SK-N-SH (cell line): ENCODE data around the gene SZRD1. TPM values are rescaled to one million over a fixed set of nuclear protein-coding genes. Genes with fewer than 3 reads are reported as not detected.

Experiments used
- CTCF ChIA-PET: fragments of 300-600, 350-600 bp; formaldehyde crosslinking; extraction: SDS; loops from one replicate; lab custom pipeline; 2021; lab: Yijun Ruan, JAX
- POLR2A ChIA-PET: fragments of 350-600 bp; sonication (Branson Sonifier 250); formaldehyde crosslinking; extraction: SDS; loops from one replicate; lab custom pipeline; 2020; ENCODE audit warnings: antibody characterized with exemption, inconsistent platforms; lab: Yijun Ruan, JAX
- DNase-seq: peaks from one replicate; pipeline ENCODE4 v3.0.0; 2012
- H2AFZ ChIP-seq: fragments of 200-600 bp; sonication (generic); 2 replicates; pipeline ENCODE4 v1.8.1; 2016; ENCODE audit warnings: antibody characterized with exemption, mild to moderate bottlenecking, low read depth
- H3F3A ChIP-seq: fragments of 200-600 bp; sonication (generic); replicated peaks from 2 replicates; pipeline ENCODE3; 2016; ENCODE audit warnings: antibody characterized with exemption, mild to moderate bottlenecking; ENCODE audit not compliant: insufficient read depth
- H3K27ac ChIP-seq, 2 experiments: fragments of 200-500 bp in 1 of 2; fragments of 200-600 bp in 1 of 2; sonication (Bioruptor generic) in 1 of 2; sonication (generic), shearing (Covaris generic) in 1 of 2; 2 replicates each; pipeline versions ENCODE4 v1.5.1 to v1.6.1; 2014 to 2016; ENCODE audit warnings: low read depth in 2 of 2, inconsistent platforms in 1 of 2, low read length in 1 of 2, mild to moderate bottlenecking in 1 of 2, mixed read lengths in 1 of 2
- H3K27me3 ChIP-seq: fragments of 200-600 bp; sonication (generic), shearing (Covaris generic); 2 replicates; pipeline ENCODE4 v1.6.1; 2016; ENCODE audit warnings: mixed run types; ENCODE audit not compliant: insufficient read depth
- H3K36me3 ChIP-seq, 2 experiments: fragments of 200-500 bp in 1 of 2; fragments of 200-600 bp in 1 of 2; sonication (Bioruptor generic) in 1 of 2; sonication (generic) in 1 of 2; replicated peaks in 1 of 2; 2 replicates each; pipeline versions ENCODE3 to v1.5.1; 2014 to 2016; ENCODE audit warnings: low read length in 1 of 2, mild to moderate bottlenecking in 1 of 2; ENCODE audit not compliant: insufficient read depth in 2 of 2, control insufficient read depth in 1 of 2
- H3K4me1 ChIP-seq, 2 experiments: fragments of 200-500 bp in 1 of 2; fragments of 200-600 bp in 1 of 2; sonication (Bioruptor generic) in 1 of 2; sonication (generic), shearing (Covaris generic) in 1 of 2; 2 replicates each; pipeline versions ENCODE4 v1.5.1 to v1.6.1; 2014 to 2016; ENCODE audit warnings: low read depth in 1 of 2, low read length in 1 of 2, mixed run types in 1 of 2; ENCODE audit not compliant: insufficient read depth in 2 of 2, control insufficient read depth in 1 of 2
- H3K4me2 ChIP-seq: fragments of 200-600 bp; sonication (generic), shearing (Covaris generic); 2 replicates; pipeline ENCODE4 v1.6.1; 2017; ENCODE audit warnings: mixed run types
- H3K4me3 ChIP-seq, 2 experiments: fragments of 200-500 bp in 1 of 2; fragments of 200-600 bp in 1 of 2; sonication (Bioruptor generic) in 1 of 2; sonication (generic), shearing (Covaris generic) in 1 of 2; 2 replicates each; pipeline versions ENCODE4 v1.5.1 to v1.8.1; 2014 to 2016; ENCODE audit warnings: low read depth in 2 of 2, inconsistent platforms in 1 of 2, low read length in 1 of 2, mild to moderate bottlenecking in 1 of 2, mixed read lengths in 1 of 2, moderate library complexity in 1 of 2
- H3K79me2 ChIP-seq: fragments of 200-600 bp; sonication (generic); 2 replicates; pipeline ENCODE4 v1.8.1; 2017; ENCODE audit warnings: mild to moderate bottlenecking; ENCODE audit not compliant: insufficient read depth
- H3K9ac ChIP-seq: fragments of 200-600 bp; sonication (generic); 2 replicates; pipeline ENCODE4 v1.6.1; 2017; ENCODE audit warnings: mixed run types
- H3K9me2 ChIP-seq: fragments of 200-600 bp; sonication (generic); 2 replicates; pipeline ENCODE4 v1.6.1; 2017; ENCODE audit warnings: mixed run types
- H3K9me3 ChIP-seq: fragments of 200-600 bp; sonication (generic); 2 replicates; pipeline ENCODE4 v1.6.1; 2017; ENCODE audit warnings: mixed run types, mild to moderate bottlenecking, moderate library complexity
- H4K20me1 ChIP-seq: fragments of 200-600 bp; sonication (generic); 2 replicates; pipeline ENCODE4 v1.6.1; 2017; ENCODE audit warnings: mild to moderate bottlenecking, mixed run types; ENCODE audit not compliant: insufficient read depth
- ELF1 ChIP-seq: IDR thresholded peaks from 2 replicates; pipeline ENCODE4 v1.4.0; 2012
- EZH2phosphoT487 ChIP-seq: fragments of 200-600 bp; sonication (generic); IDR thresholded peaks from 2 replicates; pipeline ENCODE4 v1.6.1; 2017; ENCODE audit warnings: low read depth, mixed run types, mild to moderate bottlenecking, antibody characterized with exemption, moderate library complexity, borderline replicate concordance
- FOSL2 ChIP-seq: IDR thresholded peaks from 2 replicates; pipeline ENCODE4 v1.4.0; 2012; ENCODE audit warnings: low read depth, mild to moderate bottlenecking, moderate library complexity, borderline replicate concordance
- FOXJ3 ChIP-seq: sonication (generic); formaldehyde crosslinking; IDR thresholded peaks from 2 replicates; pipeline ENCODE4 v1.5.1; 2020; ENCODE audit warnings: mild to moderate bottlenecking, missing genetic modification reagents
- FOXM1 ChIP-seq: IDR thresholded peaks from 2 replicates; pipeline ENCODE4 v1.4.0; 2012; ENCODE audit warnings: low read depth, mild to moderate bottlenecking
- GABPA ChIP-seq: IDR thresholded peaks from 2 replicates; pipeline ENCODE4 v1.4.0; 2012; ENCODE audit warnings: low read depth, mild to moderate bottlenecking
- GATA2 ChIP-seq: sonication (generic); formaldehyde crosslinking; IDR thresholded peaks from 2 replicates; pipeline ENCODE4 v1.5.0; 2020; ENCODE audit warnings: mild to moderate bottlenecking, missing genetic modification reagents
- JUND ChIP-seq: IDR thresholded peaks from 2 replicates; pipeline ENCODE4 v1.4.0; 2012
- MEF2A ChIP-seq: IDR thresholded peaks from 2 replicates; pipeline ENCODE4 v1.4.0; 2012; ENCODE audit warnings: low read depth, borderline replicate concordance
- MXI1 ChIP-seq: IDR thresholded peaks from 2 replicates; pipeline ENCODE4 v1.6.1; 2012; ENCODE audit warnings: mild to moderate bottlenecking, low read depth, low read length, improper control_type of control experiment
- NRF1 ChIP-seq: IDR thresholded peaks from 2 replicates; pipeline ENCODE4 v1.6.1; 2012; ENCODE audit warnings: low read depth, mild to moderate bottlenecking, low read length
- PBX3 ChIP-seq: IDR thresholded peaks from 2 replicates; pipeline ENCODE4; 2012
- REST ChIP-seq: IDR thresholded peaks from 2 replicates; pipeline ENCODE4 v1.6.1; 2012; ENCODE audit warnings: mild to moderate bottlenecking, low read depth, low read length, moderate library complexity
- RXRA ChIP-seq: IDR thresholded peaks from 2 replicates; pipeline ENCODE4 v1.4.0; 2012; ENCODE audit warnings: low read depth, mild to moderate bottlenecking, borderline replicate concordance
- SIN3A ChIP-seq: IDR thresholded peaks from 2 replicates; pipeline ENCODE4 v1.6.1; 2012; ENCODE audit warnings: low read depth, mild to moderate bottlenecking, low read length, moderate library complexity, borderline replicate concordance
- SMC3 ChIP-seq: IDR thresholded peaks from 2 replicates; pipeline ENCODE4 v1.6.1; 2012; ENCODE audit warnings: low read depth, low read length, improper control_type of control experiment
- TAF1 ChIP-seq: IDR thresholded peaks from 2 replicates; pipeline ENCODE4 v1.6.1; 2012; ENCODE audit warnings: low read depth, mild to moderate bottlenecking, low read length, moderate library complexity, borderline replicate concordance
- TCF12 ChIP-seq: IDR thresholded peaks from 2 replicates; pipeline ENCODE4 v1.4.0; 2012
- YY1 ChIP-seq: IDR thresholded peaks from 2 replicates; pipeline ENCODE4 v1.4.0; 2012; ENCODE audit warnings: low read depth, mild to moderate bottlenecking
- WGBS: methylation state at CpG from one replicate; pipeline ENCODE4 v1.1.6; 2017; ENCODE audit warnings: low lambda C conversion rate; 5-methylcytosine and 5-hydroxymethylcytosine counted together
- polyA plus RNA-seq, 3 experiments: library from polyadenylated mRNA; depleted of rRNA; stranded (reverse); fragments of >200 nt; gene quantifications; 2 replicates each; pipeline ENCODE4 v1.2.3, GENCODE V29; 2012
- TF ChIP-seq, protein P1 (sequence below): IDR thresholded peaks from 2 replicates; pipeline ENCODE4 v1.4.0; 2012; ENCODE audit warnings: low read depth
- TF ChIP-seq, protein P2 (sequence below): IDR thresholded peaks from 2 replicates; pipeline ENCODE4 v1.4.0; 2012; ENCODE audit warnings: low read depth, borderline replicate concordance

The SZRD1 gene
- polyA plus RNA-seq, 1 of the 3 experiments (the other 2 are of a cell fraction): 119 TPM

- TF ChIP-seq REST (peak; percentile 55), FOXJ3 (peak; percentile 76; the same call in 1 of the 2 replicates), ELF1 (peak; percentile 75), FOXM1 (no peak)
Measured at GRCh38 chr1:16440470-16441281, 73.6 kb downstream of the SZRD1 start, which contains the start of gene NECAP2 (continued).

DNA sequence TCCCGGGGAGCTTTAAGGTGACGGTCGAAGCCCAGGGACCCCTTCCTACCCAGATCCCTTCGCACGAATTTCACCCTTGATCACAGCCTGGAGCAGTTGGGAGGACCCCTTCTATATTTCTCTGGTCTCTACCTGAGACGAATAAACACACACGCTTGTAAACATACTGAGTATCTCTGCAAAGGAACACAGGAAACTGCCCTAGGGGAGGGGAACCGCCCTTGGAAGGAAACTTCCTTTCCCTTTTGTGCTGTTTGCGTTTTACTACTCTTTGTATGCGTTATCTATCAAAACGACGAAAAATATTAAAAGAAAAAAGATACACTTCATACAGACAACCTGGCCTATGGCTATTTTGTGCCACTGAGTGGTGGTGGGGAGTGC is 74.2 kb downstream of the SZRD1 start:
- no peaks in the 10 kb centered on the region for H3K9me2 ChIP-seq
- no peaks in the 10 kb centered on the region for H3K27me3 ChIP-seq
- H3K4me3 ChIP-seq: peak overlapping the region; percentile 90 to 100
- H3K4me2 ChIP-seq: peak overlapping the region; percentile 77
- H2AFZ ChIP-seq: peak overlapping the region; percentile 69; the same call in 1 of the 2 replicates
- peak overlapping the region; percentile 63 to 80; a peak in 3 of 4 replicates for H3K27ac ChIP-seq
- peaks cover 24 to 29% of the 10 kb centered on the region in 2 experiments for H3K36me3 ChIP-seq
- peak overlapping the region; percentile 82 for H3K9ac ChIP-seq
- H3K9me3 ChIP-seq: no peaks in the 10 kb centered on the region
- peaks cover 55% of the 10 kb centered on the region for H3K79me2 ChIP-seq
- peaks cover 9% of the 10 kb centered on the region; the same call in 1 of the 2 replicates for H4K20me1 ChIP-seq
- DNase-seq: no peak
- ChIA-PET POLR2A (interaction anchor here (0.5 to 1.3 kb wide), 2 partner anchors 58 to 60 kb away, joined by 3 read pairs; no protein-coding TSS in a partner anchor), CTCF (interaction anchor here (0.6 to 2.2 kb wide), 8 partner anchors 8 to 73 kb away, joined by 3 to 13 read pairs (median 6); no protein-coding TSS in a partner anchor)
- 3% methylated on average over 12 of the region's 12 CpGs for WGBS
- peaks cover 3 to 6% of the 10 kb centered on the region in 2 experiments; a peak in 1 of 4 replicates for H3K4me1 ChIP-seq
- peaks cover 8% of the 10 kb centered on the region for H3F3A ChIP-seq
- TF ChIP-seq EZH2phosphoT487 (no peak), REST (no peak), JUND (no peak), MXI1 (no peak), YY1 (no peak), TAF1 (no peak), GABPA (no peak), TCF12 (no peak), SIN3A (no peak), SMC3 (no peak), PBX3 (no peak), RXRA (no peak), NRF1 (no peak), MEF2A (no peak), FOSL2 (no peak), GATA2 (no peak)
- TF ChIP-seq, protein P1, sequence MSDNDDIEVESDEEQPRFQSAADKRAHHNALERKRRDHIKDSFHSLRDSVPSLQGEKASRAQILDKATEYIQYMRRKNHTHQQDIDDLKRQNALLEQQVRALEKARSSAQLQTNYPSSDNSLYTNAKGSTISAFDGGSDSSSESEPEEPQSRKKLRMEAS: no peak
- TF ChIP-seq, protein P2, sequence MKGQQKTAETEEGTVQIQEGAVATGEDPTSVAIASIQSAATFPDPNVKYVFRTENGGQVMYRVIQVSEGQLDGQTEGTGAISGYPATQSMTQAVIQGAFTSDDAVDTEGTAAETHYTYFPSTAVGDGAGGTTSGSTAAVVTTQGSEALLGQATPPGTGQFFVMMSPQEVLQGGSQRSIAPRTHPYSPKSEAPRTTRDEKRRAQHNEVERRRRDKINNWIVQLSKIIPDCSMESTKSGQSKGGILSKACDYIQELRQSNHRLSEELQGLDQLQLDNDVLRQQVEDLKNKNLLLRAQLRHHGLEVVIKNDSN: no peak
